Measurements from ENCODE around the gene DEFB126. TPM values are rescaled to one million over a fixed set of nuclear protein-coding genes. Genes with fewer than 3 reads are reported as not detected.
"Not testable (repeated sequence)": the region's sequence is repeated elsewhere in the genome, so short reads cannot be mapped to it uniquely, and the experiment has no call there.

Gene DEFB126
- not detected for total RNA-seq

- ATAC-seq (no peak), DNase-seq (ENCODE audit: low spot score) (no peak)
- intact Hi-C loops (cut with DNase I), result no loop called here
These were observed at the start of gene DEFB126 for GRCh38 chr20:142290-142689. DEFB126 (plus strand) TSS chr20:142590; CDS start chr20:142629, 39 bp downstream.

GRCh38 chr20:93641-94040 lies 48.7 kb upstream of the DEFB126 start:
- intact Hi-C loops (cut with DNase I), result no loop called here
- no peak for ATAC-seq
- DNase-seq (ENCODE audit: low spot score), result no peak

- ATAC-seq (no peak), DNase-seq (ENCODE audit: low spot score) (no peak)
- intact Hi-C loops (cut with DNase I), result no loop called here
These were observed 47.2 kb upstream of the DEFB126 start for GRCh38 chr20:95215-95614.

GRCh38 chr20:97691-98090 lies 44.7 kb upstream of the DEFB126 start:
- DNase-seq (ENCODE audit: low spot score); ATAC-seq; intact Hi-C loops (cut with DNase I): not testable (repeated sequence)

- ATAC-seq (no peak), DNase-seq (ENCODE audit: low spot score) (no peak)
- intact Hi-C loops (cut with DNase I), result no loop called here
These were observed 40.4 kb upstream of the DEFB126 start for GRCh38 chr20:101975-102374.

GRCh38 chr20:103456-103855 lies 38.9 kb upstream of the DEFB126 start:
- intact Hi-C loops (cut with DNase I), result no loop called here
- ATAC-seq (no peak), DNase-seq (ENCODE audit: low spot score) (no peak)

- intact Hi-C loops (cut with DNase I), result no loop called here
- no peak for DNase-seq (ENCODE audit: low spot score)
- no peak for ATAC-seq
These were observed 30.0 kb upstream of the DEFB126 start for GRCh38 chr20:112396-112795.

- no peak for DNase-seq (ENCODE audit: low spot score)
- no peak for ATAC-seq
- intact Hi-C loops (cut with DNase I), result no loop called here
These were observed 24.9 kb upstream of the DEFB126 start for GRCh38 chr20:117518-117917.

- DNase-seq (ENCODE audit: low spot score); intact Hi-C loops (cut with DNase I); ATAC-seq: not testable (repeated sequence)
These were observed 12.5 kb upstream of the DEFB126 start for GRCh38 chr20:129786-130323.

- intact Hi-C loops (cut with DNase I), result no loop called here
These were observed 4.5 kb upstream of the DEFB126 start for GRCh38 chr20:137668-138490.

GRCh38 chr20:145877-146276 lies 3.5 kb downstream of the DEFB126 start:
- intact Hi-C loops (cut with DNase I), result no loop called here
- no peak for DNase-seq (ENCODE audit: low spot score)
- no peak for ATAC-seq

More at GRCh38 chr20:137668-138490, 4.5 kb upstream of the DEFB126 start:
- ATAC-seq (no peak), DNase-seq (ENCODE audit: low spot score) (no peak)

GRCh38 chr20:152131-152530 lies 9.7 kb downstream of the DEFB126 start:
- ATAC-seq (no peak), DNase-seq (ENCODE audit: low spot score) (no peak)
- intact Hi-C loops (cut with DNase I), result no loop called here

- DNase-seq (ENCODE audit: low spot score) (no peak), ATAC-seq (no peak)
- intact Hi-C loops (cut with DNase I), result no loop called here
These were observed 14.8 kb downstream of the DEFB126 start, which contains the start of gene DEFB127 for GRCh38 chr20:157154-157553. DEFB127 (plus strand) TSS chr20:157454; CDS start chr20:157545, 91 bp downstream.

GRCh38 chr20:164618-165017 lies 22.2 kb downstream of the DEFB126 start:
- ATAC-seq, result no peak
- DNase-seq (ENCODE audit: low spot score), result no peak
- intact Hi-C loops (cut with DNase I), result no loop called here

- no peak for DNase-seq (ENCODE audit: low spot score)
- no peak for ATAC-seq
- intact Hi-C loops (cut with DNase I), result no loop called here
These were observed 26.5 kb downstream of the DEFB126 start for GRCh38 chr20:168876-169275.

- ATAC-seq, result no peak
- intact Hi-C loops (cut with DNase I), result no loop called here
- no peak for DNase-seq (ENCODE audit: low spot score)
These were observed 41.9 kb downstream of the DEFB126 start for GRCh38 chr20:184288-184687.

GRCh38 chr20:187733-188132 lies 45.3 kb downstream of the DEFB126 start:
- ATAC-seq (no peak), DNase-seq (ENCODE audit: low spot score) (no peak)
- intact Hi-C loops (cut with DNase I), result no loop called here

GRCh38 chr20:189611-190010 lies 47.2 kb downstream of the DEFB126 start, which contains the start of gene DEFB128:
DEFB128 (minus strand) TSS chr20:189711; CDS start chr20:189623, 88 bp downstream.
- DNase-seq (ENCODE audit: low spot score), result no peak
- no peak for ATAC-seq
- intact Hi-C loops (cut with DNase I), result no loop called here

Data from sciatic nerve (tissue), 2 donors.